GM23338 (cell line): ENCODE measurements around the gene SMIM26. TPM values are rescaled to one million over a fixed set of nuclear protein-coding genes. Genes with fewer than 3 reads are reported as not detected.

Source experiments
- ATAC-seq: fragments of 200-7000 bp; cut with Tn5 transposase; 3 replicates; pipeline ENCODE4 v1.9.1; 2020
- DNase-seq: peaks from one replicate; pipeline ENCODE4 v3.0.0-alpha.2; 2015; ENCODE audit warnings: low spot score
- H2AFZ ChIP-seq: fragments of 200-600 bp; sonication (generic); 2 replicates; pipeline ENCODE4 v1.8.0; 2016; ENCODE audit warnings: antibody characterized with exemption, mild to moderate bottlenecking, moderate library complexity
- H3F3A ChIP-seq: fragments of 200-600 bp; sonication (generic); replicated peaks from 2 replicates; pipeline ENCODE4 v1.8.0; 2017; ENCODE audit warnings: antibody characterized with exemption, mixed run types, low read depth
- H3K27ac ChIP-seq: fragments of 200-600 bp; sonication (generic); 2 replicates; pipeline ENCODE4 v1.6.1; 2016; ENCODE audit warnings: low read depth
- H3K27me3 ChIP-seq: fragments of 200-600 bp; sonication (generic); 2 replicates; pipeline ENCODE4 v1.8.0; 2016; ENCODE audit warnings: mild to moderate bottlenecking, mixed run types, moderate library complexity; ENCODE audit not compliant: insufficient read depth
- H3K36me3 ChIP-seq: fragments of 200-600 bp; sonication (generic); 2 replicates; pipeline ENCODE4 v1.8.0; 2016; ENCODE audit warnings: mild to moderate bottlenecking; ENCODE audit not compliant: insufficient read depth
- H3K4me1 ChIP-seq: fragments of 200-600 bp; sonication (generic); 2 replicates; pipeline ENCODE4 v1.8.0; 2016; ENCODE audit warnings: mild to moderate bottlenecking, moderate library complexity; ENCODE audit not compliant: insufficient read depth
- H3K4me2 ChIP-seq: fragments of 200-600 bp; sonication (generic); 2 replicates; pipeline ENCODE4 v1.7.1; 2017; ENCODE audit warnings: mixed run types
- H3K4me3 ChIP-seq: fragments of 200-600 bp; sonication (generic); 2 replicates; pipeline ENCODE4 v1.6.1; 2016; ENCODE audit warnings: mixed run types
- H3K79me2 ChIP-seq: fragments of 200-600 bp; sonication (generic); replicated peaks from 2 replicates; pipeline ENCODE4 v1.8.0; 2017; ENCODE audit warnings: mild to moderate bottlenecking; ENCODE audit not compliant: insufficient read depth
- H3K9me2 ChIP-seq: fragments of 200-600 bp; sonication (generic); 2 replicates; pipeline ENCODE4 v1.8.0; 2017; ENCODE audit not compliant: insufficient read depth
- H4K20me1 ChIP-seq: fragments of 200-600 bp; sonication (generic); replicated peaks from 2 replicates; pipeline ENCODE4 v1.8.0; 2017; ENCODE audit warnings: mild to moderate bottlenecking; ENCODE audit not compliant: insufficient read depth
- H3K27ac Mint-ChIP-seq: 2 replicates; pipeline ENCODE4 v1.8.0; 2020; ENCODE audit warnings: inconsistent platforms, mild to moderate bottlenecking, moderate library complexity, mixed read lengths
- H3K27me3 Mint-ChIP-seq: 3 replicates; pipeline ENCODE4 v1.8.0; 2022; ENCODE audit warnings: low read depth, mild to moderate bottlenecking, moderate library complexity, mixed read lengths, inconsistent platforms; ENCODE audit not compliant: insufficient read depth, poor library complexity
- H3K36me3 Mint-ChIP-seq: 3 replicates; pipeline ENCODE4 v1.8.0; 2021; ENCODE audit warnings: low read depth, mild to moderate bottlenecking, inconsistent platforms, moderate library complexity, mixed read lengths
- H3K4me1 Mint-ChIP-seq: 3 replicates; pipeline ENCODE4 v1.8.0; 2020; ENCODE audit warnings: mild to moderate bottlenecking, inconsistent platforms, mixed read lengths
- H3K4me3 Mint-ChIP-seq: 3 replicates; pipeline ENCODE4 v1.8.0; 2021; ENCODE audit warnings: moderate library complexity, mild to moderate bottlenecking, inconsistent platforms, mixed read lengths
- H3K9me3 Mint-ChIP-seq: 3 replicates; pipeline ENCODE4 v1.8.0; 2020; ENCODE audit warnings: moderate library complexity, mild to moderate bottlenecking, inconsistent platforms, mixed read lengths
- CTCF ChIP-seq, 2 experiments: fragments of 200-600 bp in 1 of 2; sonication (generic) in 1 of 2; conservative IDR thresholded peaks; 2 replicates each; pipeline versions ENCODE4 v1.5.1 to v1.6.1; 2016 to 2017; ENCODE audit warnings: antibody characterized with exemption in 2 of 2, low read depth in 2 of 2, mild to moderate bottlenecking in 2 of 2, moderate library complexity in 1 of 2
- EZH2phosphoT487 ChIP-seq: fragments of 200-600 bp; sonication (generic); IDR thresholded peaks from one replicate; pipeline ENCODE4 v1.8.1; 2018; ENCODE audit warnings: antibody characterized with exemption; ENCODE audit not compliant: unreplicated experiment
- JUNB ChIP-seq: IDR thresholded peaks from one replicate; pipeline ENCODE4 v1.6.1; 2016; ENCODE audit warnings: antibody characterized with exemption; ENCODE audit not compliant: unreplicated experiment
- NANOG ChIP-seq: IDR thresholded peaks from 2 replicates; pipeline ENCODE4 v1.6.1; 2016; ENCODE audit warnings: antibody characterized with exemption, borderline replicate concordance
- POLR2AphosphoS5 ChIP-seq: IDR thresholded peaks from 2 replicates; pipeline ENCODE4 v1.6.1; 2016; ENCODE audit warnings: antibody characterized with exemption, low read depth
- REST ChIP-seq: IDR thresholded peaks from one replicate; pipeline ENCODE4 v1.6.1; 2018; ENCODE audit warnings: antibody characterized with exemption; ENCODE audit not compliant: unreplicated experiment
- ZNF114 ChIP-seq: fragments of 250-450 bp; sonication (Bioruptor Pico); IDR thresholded peaks from 2 replicates; pipeline ENCODE4 v1.5.0; 2020; ENCODE audit warnings: mild to moderate bottlenecking, moderate library complexity
- ZNF331 ChIP-seq: fragments of 250-450 bp; sonication (Bioruptor Pico); IDR thresholded peaks from 2 replicates; pipeline ENCODE4 v1.5.0; 2020; ENCODE audit warnings: low read depth, mild to moderate bottlenecking, moderate library complexity
- ZNF462 ChIP-seq: fragments of 250-450 bp; sonication (Bioruptor Pico); IDR thresholded peaks from 2 replicates; pipeline ENCODE4 v1.5.0; 2020; ENCODE audit warnings: mild to moderate bottlenecking, moderate library complexity
- polyA plus RNA-seq: library from polyadenylated mRNA; unstranded; fragments of >200 nt; fragmentation: Nextera tagmentation; extraction: Ambion mirVana; gene quantifications from 2 replicates; pipeline ENCODE4 v1.2.1, GENCODE V29; 2016
- total RNA-seq: library from RNA; depleted of rRNA; stranded (reverse); fragments of >200 nt; shearing (Covaris generic); gene quantifications from 2 replicates; pipeline ENCODE4 v1.2.3, GENCODE V29; 2014

SMIM26 gene
- total and polyA plus RNA-seq, 2 experiments from 2014 or later = 94.3 to 308 TPM

GRCh38 chr20:18532626-18533025 is 34.6 kb upstream of the SMIM26 start:
- no peaks in the 10 kb centered on the region for H3K79me2 ChIP-seq
- no peaks in the 10 kb centered on the region for H3K9me2 ChIP-seq
- no peak overlapping the region for H2AFZ ChIP-seq
- H3K27me3 ChIP-seq = no peaks in the 10 kb centered on the region
- H3K4me1 ChIP-seq = no peaks in the 10 kb centered on the region
- TF ChIP-seq CTCF (conservative IDR thresholded peaks at IDR 0.05; ENCODE audit: low read depth in 2 of 2) (no peak), POLR2AphosphoS5 (no peak), ZNF114 (CRISPR knock-in tag) (no peak), NANOG (no peak), ZNF462 (CRISPR knock-in tag) (no peak)
- no peak overlapping the region for H3K4me3 Mint-ChIP-seq
- H3K4me3 ChIP-seq = no peak overlapping the region
- no peaks in the 10 kb centered on the region for H3F3A ChIP-seq
- H3K27me3 Mint-ChIP-seq = peaks cover under 1% of the 10 kb centered on the region
- H3K9me3 Mint-ChIP-seq = no peaks in the 10 kb centered on the region
- H3K4me1 Mint-ChIP-seq = no peaks in the 10 kb centered on the region
- H3K4me2 ChIP-seq = no peak overlapping the region
- ATAC-seq (no peak), DNase-seq (no peak)
- H3K27ac ChIP-seq = no peak overlapping the region
- peaks cover 49% of the 10 kb centered on the region for H3K36me3 ChIP-seq
- no peak overlapping the region for H3K27ac Mint-ChIP-seq
- H3K36me3 Mint-ChIP-seq = peaks cover 89% of the 10 kb centered on the region
- H4K20me1 ChIP-seq = peaks cover 4% of the 10 kb centered on the region

GRCh38 chr20:18533491-18533890 is 33.7 kb upstream of the SMIM26 start:
- Histone ChIP-seq H2AFZ (no peak overlapping the region), H3F3A (no peaks in the 10 kb centered on the region), H3K9me2 (no peaks in the 10 kb centered on the region), H3K79me2 (no peaks in the 10 kb centered on the region), H3K27ac (no peak overlapping the region), H3K27me3 (no peaks in the 10 kb centered on the region), H3K4me1 (no peaks in the 10 kb centered on the region), H3K4me3 (no peak overlapping the region), H3K36me3 (peaks cover 49% of the 10 kb centered on the region), H4K20me1 (peaks cover 4% of the 10 kb centered on the region), H3K4me2 (no peak overlapping the region)
- H3K4me1 Mint-ChIP-seq = no peaks in the 10 kb centered on the region
- H3K36me3 Mint-ChIP-seq = peaks cover 87% of the 10 kb centered on the region
- H3K9me3 Mint-ChIP-seq = no peaks in the 10 kb centered on the region
- ATAC-seq (no peak), DNase-seq (no peak)
- no peak overlapping the region for H3K4me3 Mint-ChIP-seq
- no peak overlapping the region for H3K27ac Mint-ChIP-seq
- H3K27me3 Mint-ChIP-seq = no peaks in the 10 kb centered on the region
- TF ChIP-seq POLR2AphosphoS5 (no peak), ZNF331 (CRISPR knock-in tag) (no peak), ZNF114 (CRISPR knock-in tag) (no peak), JUNB (no peak), EZH2phosphoT487 (no peak), REST (no peak)
